ENCODE data around the gene DIP2A. TPM values are rescaled to one million over a fixed set of nuclear protein-coding genes. Genes with fewer than 3 reads are reported as not detected.

DIP2A gene
- polyA plus RNA-seq, 1 donor (not counting 4 experiments of a cell fraction or from before 2014, with no cell fraction given) = 41.6 TPM

- no peak overlapping the region for H3K27ac ChIP-seq (ENCODE audit: control insufficient read depth, insufficient read depth, low read length)
Measured at GRCh38 chr21:46552865-46553379, 94.2 kb downstream of the DIP2A start.

DNA sequence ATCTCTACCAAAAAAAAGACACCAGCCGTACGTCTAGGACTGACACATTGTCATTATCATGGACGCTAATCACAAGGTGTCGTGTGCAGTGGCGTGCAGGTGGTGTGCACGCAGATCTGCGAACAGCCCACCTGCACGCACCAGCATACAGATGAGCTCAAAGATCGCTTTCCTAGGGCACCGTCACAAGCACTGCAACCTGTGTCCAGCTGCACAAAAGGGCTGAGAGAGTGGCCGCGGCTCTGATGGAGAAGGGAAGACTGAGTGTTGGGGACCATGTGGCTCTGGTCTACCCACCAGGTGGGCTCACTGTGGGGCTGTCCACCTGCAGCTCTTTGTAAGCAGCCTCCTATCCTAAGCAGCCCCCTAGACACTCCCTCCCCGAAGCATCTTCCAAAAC is 95.3 kb downstream of the DIP2A start:
- DNase-seq (ENCODE audit: low read depth, low spot score) = no peak
- no peak overlapping the region for H2AFZ ChIP-seq (ENCODE audit: control insufficient read depth, low read length)
- no peak overlapping the region for H3K27ac ChIP-seq (ENCODE audit: control insufficient read depth, insufficient read depth, low read length)
- H3K9me3 ChIP-seq (ENCODE audit: control insufficient read depth, low read depth, low read length) = no peaks in the 10 kb centered on the region
- H3K4me1 ChIP-seq (ENCODE audit: control insufficient read depth, extremely low read depth, insufficient read depth, low read length) = no peaks in the 10 kb centered on the region
- TF ChIP-seq EZH2 (IDR thresholded peaks at IDR 0.05; ENCODE audit: low read length) = no peak
- TF ChIP-seq, protein P1, sequence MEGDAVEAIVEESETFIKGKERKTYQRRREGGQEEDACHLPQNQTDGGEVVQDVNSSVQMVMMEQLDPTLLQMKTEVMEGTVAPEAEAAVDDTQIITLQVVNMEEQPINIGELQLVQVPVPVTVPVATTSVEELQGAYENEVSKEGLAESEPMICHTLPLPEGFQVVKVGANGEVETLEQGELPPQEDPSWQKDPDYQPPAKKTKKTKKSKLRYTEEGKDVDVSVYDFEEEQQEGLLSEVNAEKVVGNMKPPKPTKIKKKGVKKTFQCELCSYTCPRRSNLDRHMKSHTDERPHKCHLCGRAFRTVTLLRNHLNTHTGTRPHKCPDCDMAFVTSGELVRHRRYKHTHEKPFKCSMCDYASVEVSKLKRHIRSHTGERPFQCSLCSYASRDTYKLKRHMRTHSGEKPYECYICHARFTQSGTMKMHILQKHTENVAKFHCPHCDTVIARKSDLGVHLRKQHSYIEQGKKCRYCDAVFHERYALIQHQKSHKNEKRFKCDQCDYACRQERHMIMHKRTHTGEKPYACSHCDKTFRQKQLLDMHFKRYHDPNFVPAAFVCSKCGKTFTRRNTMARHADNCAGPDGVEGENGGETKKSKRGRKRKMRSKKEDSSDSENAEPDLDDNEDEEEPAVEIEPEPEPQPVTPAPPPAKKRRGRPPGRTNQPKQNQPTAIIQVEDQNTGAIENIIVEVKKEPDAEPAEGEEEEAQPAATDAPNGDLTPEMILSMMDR (optimal IDR thresholded peaks at IDR 0.05 in 1 of 3, IDR thresholded peaks at IDR 0.05 in 1 of 3, conservative IDR thresholded peaks at IDR 0.05 in 1 of 3; ENCODE audit: extremely low read depth in 1 of 3, insufficient read depth in 2 of 3, low read length in 3 of 3) = no peak
- H3K27me3 ChIP-seq (ENCODE audit: control insufficient read depth, extremely low read depth, insufficient read depth, low read length) = no peaks in the 10 kb centered on the region
- no peak overlapping the region for H3K9ac ChIP-seq (ENCODE audit: control insufficient read depth, extremely low read depth, insufficient read depth, low read length)
- H4K20me1 ChIP-seq (ENCODE audit: control insufficient read depth, extremely low read depth, insufficient read depth, low read length) = no peaks in the 10 kb centered on the region
- H3K36me3 ChIP-seq (ENCODE audit: control insufficient read depth in 2 of 2, extremely low read depth in 1 of 2, insufficient read depth in 2 of 2, low read length in 2 of 2) = peaks cover 43 to 48% of the 10 kb centered on the region in 2 experiments
- dilution Hi-C loops (cut with MboI; ENCODE audit: extremely low pct_ligation_motif_present, low sequenced_read_pairs) = no loop called here
- no peak overlapping the region for H3K4me3 ChIP-seq (ENCODE audit: control insufficient read depth in 2 of 3, extremely low read depth in 1 of 3, insufficient read depth in 2 of 3, low read depth in 1 of 3, low read length in 3 of 3)
- no peak for FAIRE-seq
- H3K9me1 ChIP-seq (ENCODE audit: control insufficient read depth, extremely low read depth, insufficient read depth, low read length) = no peaks in the 10 kb centered on the region
- no peaks in the 10 kb centered on the region for H3K79me2 ChIP-seq (ENCODE audit: control insufficient read depth, insufficient read depth, low read length)
- H3K4me2 ChIP-seq (ENCODE audit: control insufficient read depth, extremely low read depth, insufficient read depth, low read depth, low read length) = no peak overlapping the region

More at GRCh38 chr21:46552865-46553379, 94.2 kb downstream of the DIP2A start:
- TF ChIP-seq, protein P1 (optimal IDR thresholded peaks at IDR 0.05 in 1 of 3, IDR thresholded peaks at IDR 0.05 in 1 of 3, conservative IDR thresholded peaks at IDR 0.05 in 1 of 3; ENCODE audit: extremely low read depth in 1 of 3, insufficient read depth in 2 of 3, low read length in 3 of 3) = no peak
- TF ChIP-seq EZH2 (IDR thresholded peaks at IDR 0.05; ENCODE audit: low read length) = no peak
- H3K4me3 ChIP-seq (ENCODE audit: control insufficient read depth in 2 of 3, extremely low read depth in 1 of 3, insufficient read depth in 2 of 3, low read depth in 1 of 3, low read length in 3 of 3) = no peak overlapping the region
- DNase-seq (ENCODE audit: low read depth, low spot score) (no peak), FAIRE-seq (no peak)
- H3K27me3 ChIP-seq (ENCODE audit: control insufficient read depth, extremely low read depth, insufficient read depth, low read length) = no peaks in the 10 kb centered on the region
- no peaks in the 10 kb centered on the region for H4K20me1 ChIP-seq (ENCODE audit: control insufficient read depth, extremely low read depth, insufficient read depth, low read length)
- H3K4me2 ChIP-seq (ENCODE audit: control insufficient read depth, extremely low read depth, insufficient read depth, low read depth, low read length) = no peak overlapping the region
- peaks cover 40 to 58% of the 10 kb centered on the region in 2 experiments for H3K36me3 ChIP-seq (ENCODE audit: control insufficient read depth in 2 of 2, extremely low read depth in 1 of 2, insufficient read depth in 2 of 2, low read length in 2 of 2)
- H3K9me3 ChIP-seq (ENCODE audit: control insufficient read depth, low read depth, low read length) = no peaks in the 10 kb centered on the region
- dilution Hi-C loops (cut with MboI; ENCODE audit: extremely low pct_ligation_motif_present, low sequenced_read_pairs) = no loop called here
- no peaks in the 10 kb centered on the region for H3K4me1 ChIP-seq (ENCODE audit: control insufficient read depth, extremely low read depth, insufficient read depth, low read length)
- H3K79me2 ChIP-seq (ENCODE audit: control insufficient read depth, insufficient read depth, low read length) = no peaks in the 10 kb centered on the region
- H2AFZ ChIP-seq (ENCODE audit: control insufficient read depth, low read length) = no peak overlapping the region
- no peaks in the 10 kb centered on the region for H3K9me1 ChIP-seq (ENCODE audit: control insufficient read depth, extremely low read depth, insufficient read depth, low read length)
- H3K9ac ChIP-seq (ENCODE audit: control insufficient read depth, extremely low read depth, insufficient read depth, low read length) = no peak overlapping the region

Data from keratinocyte (primary cell).